B cell (primary cell): Measurements from ENCODE around the gene MEGF11. TPM values are rescaled to one million over a fixed set of nuclear protein-coding genes. Genes with fewer than 3 reads are reported as not detected.

Source experiments
- ATAC-seq: fragments of 200-7000 bp; cut with Tn5 transposase; one replicate; pipeline ENCODE4 v1.10.0; 2021; ENCODE audit warnings: low read depth, mild to moderate bottlenecking, moderate number of reproducible peaks, moderate library complexity
- CTCF ChIA-PET: fragments of 350-600 bp; sonication (Branson Sonifier 250); formaldehyde crosslinking; loops from one replicate; lab custom pipeline; 2021; ENCODE audit warnings: antibody characterized with exemption, inconsistent platforms; lab: Charles Lee
- POLR2A ChIA-PET: fragments of 350-600 bp; sonication (Branson Sonifier 250); formaldehyde crosslinking; loops from one replicate; lab custom pipeline; 2021; ENCODE audit warnings: antibody characterized with exemption; lab: Charles Lee
- DNase-seq: peaks from one replicate; pipeline ENCODE4 v3.0.0; 2013
- H2AFZ ChIP-seq: 2 replicates; pipeline ENCODE4 v1.6.1; 2012; ENCODE audit warnings: mild to moderate bottlenecking, low read depth, low read length; ENCODE audit not compliant: insufficient read depth, poor library complexity, severe bottlenecking
- H3K27ac ChIP-seq, 2 donors: 1 replicate in 1 of 2; 2 replicates in 1 of 2; pipeline ENCODE4 v1.5.1; 2012 to 2013; ENCODE audit warnings: low read length in 2 of 2, mild to moderate bottlenecking in 2 of 2, moderate library complexity in 1 of 2
- H3K27me3 ChIP-seq, 4 experiments: fragments of 200-600 bp in 1 of 4; sonication (generic) in 1 of 4; replicated peaks in 1 of 4; 1 replicate in 2 of 4; 2 replicates in 2 of 4; pipeline versions ENCODE4 v1.6.1 to v1.7.0; 2013 to 2016; ENCODE audit warnings: low read length in 3 of 4, mild to moderate bottlenecking in 2 of 4, mixed read lengths in 1 of 4, moderate library complexity in 1 of 4; ENCODE audit not compliant: insufficient read depth in 4 of 4, control insufficient read depth in 3 of 4; ENCODE audit errors: control extremely low read depth in 1 of 4
- H3K36me3 ChIP-seq, 2 experiments: replicated peaks in 1 of 2; 1 replicate in 1 of 2; 2 replicates in 1 of 2; pipeline versions ENCODE4 v1.6.1 to v1.7.1; 2013; ENCODE audit warnings: low read length in 1 of 2; ENCODE audit not compliant: insufficient read depth in 2 of 2, control insufficient read depth in 1 of 2; ENCODE audit errors: control extremely low read depth in 1 of 2, extremely low read depth in 1 of 2
- H3K4me1 ChIP-seq, 2 donors: fragments of 200-600 bp in 1 of 2; sonication (generic) in 1 of 2; 1 replicate in 1 of 2; 2 replicates in 1 of 2; pipeline versions ENCODE4 v1.5.1 to v1.6.1; 2013 to 2017; ENCODE audit warnings: low read length in 2 of 2; ENCODE audit not compliant: control insufficient read depth in 2 of 2, insufficient read depth in 2 of 2
- H3K4me2 ChIP-seq: replicated peaks from 2 replicates; pipeline ENCODE3; 2012; ENCODE audit warnings: mild to moderate bottlenecking, low read depth, low read length; ENCODE audit not compliant: poor library complexity, severe bottlenecking
- H3K4me3 ChIP-seq, 5 experiments: fragments of 200-600 bp in 1 of 5; sonication (generic) in 1 of 5; 1 replicate in 3 of 5; 2 replicates in 2 of 5; pipeline versions ENCODE4 v1.5.1 to v1.7.0; 2011 to 2016; ENCODE audit warnings: low read length in 4 of 5, mild to moderate bottlenecking in 4 of 5, low read depth in 2 of 5, control low read depth in 1 of 5, moderate library complexity in 1 of 5; ENCODE audit not compliant: insufficient read depth in 1 of 5; ENCODE audit errors: control extremely low read depth in 1 of 5, extremely low read depth in 1 of 5
- H3K79me2 ChIP-seq: fragments of 200-600 bp; sonication (generic); one replicate; pipeline ENCODE4 v1.6.0; 2016; ENCODE audit warnings: low read length; ENCODE audit not compliant: control insufficient read depth, insufficient read depth
- H3K9ac ChIP-seq: fragments of 200-600 bp; sonication (generic); 2 replicates; pipeline ENCODE4 v1.6.1; 2017; ENCODE audit warnings: mild to moderate bottlenecking, low read length, moderate library complexity
- H3K9me3 ChIP-seq, 3 donors: one replicate each; pipeline versions ENCODE4 v1.6.1 to v1.7.1; 2013; ENCODE audit warnings: low read length in 2 of 3; ENCODE audit not compliant: control insufficient read depth in 2 of 3, insufficient read depth in 1 of 3; ENCODE audit errors: control extremely low read depth in 1 of 3
- H4K20me1 ChIP-seq: 2 replicates; pipeline ENCODE4 v1.6.0; 2012; ENCODE audit warnings: mild to moderate bottlenecking, low read length; ENCODE audit not compliant: insufficient read depth, control insufficient read depth, poor library complexity, severe bottlenecking
- H3K27ac Mint-ChIP-seq: one replicate; pipeline ENCODE4 v1.8.0; 2021; ENCODE audit warnings: mixed read lengths
- H3K27me3 Mint-ChIP-seq: one replicate; pipeline ENCODE4 v1.8.0; 2021; ENCODE audit warnings: mixed read lengths
- H3K4me1 Mint-ChIP-seq: one replicate; pipeline ENCODE4 v1.8.0; 2021; ENCODE audit warnings: mixed read lengths
- H3K4me3 Mint-ChIP-seq: one replicate; pipeline ENCODE4 v1.8.0; 2021; ENCODE audit warnings: mixed read lengths
- H3K9me3 Mint-ChIP-seq: one replicate; pipeline ENCODE4 v1.8.0; 2022; ENCODE audit warnings: mixed read lengths; ENCODE audit not compliant: insufficient read depth
- EZH2 ChIP-seq: IDR thresholded peaks from 2 replicates; pipeline ENCODE4 v1.6.1; 2012; ENCODE audit warnings: borderline replicate concordance, low read depth, mild to moderate bottlenecking, moderate library complexity, low read length; ENCODE audit not compliant: insufficient read depth, poor library complexity, severe bottlenecking
- WGBS: methylation state at CpG from one replicate; pipeline ENCODE4 v1.1.5; 2013; ENCODE audit warnings: missing lambda C conversion rate; ENCODE audit not compliant: insufficient coverage; 5-methylcytosine and 5-hydroxymethylcytosine counted together
- intact Hi-C: fragments of 100-400 bp; cut with micrococcal nuclease; formaldehyde crosslinking; loops from one replicate; pipeline ENCODE4 v1.10.0; 2022
- polyA plus RNA-seq: library from polyadenylated mRNA; depleted of rRNA; stranded (reverse); fragments of >200 nt; gene quantifications from 2 replicates; pipeline ENCODE4 v1.2.3, GENCODE V29; 2012
- total RNA-seq, 2 donors: library from RNA; stranded (reverse); fragments of 120-200 nt in 1 of 2; gene quantifications; 1 replicate in 1 of 2; 2 replicates in 1 of 2; pipeline versions ENCODE4 v1.2.3 to v1.2.4, GENCODE V29; 2013 to 2022
- TF ChIP-seq, protein P1 (sequence below): fragments of 200-600 bp; IDR thresholded peaks from one replicate; pipeline ENCODE4 v1.8.0; 2022; ENCODE audit warnings: antibody characterized with exemption, mild to moderate bottlenecking

Gene MEGF11
- total and polyA plus RNA-seq, 2 donors (not counting 1 experiment from before 2014, with no cell fraction given): 0.04 to 0.34 TPM

GRCh38 chr15:65994832-65995231 lies 258.7 kb downstream of the MEGF11 start:
- H3K27ac Mint-ChIP-seq: no peak overlapping the region

GRCh38 chr15:65993762-65994161 lies 259.8 kb downstream of the MEGF11 start:
- H3K27ac Mint-ChIP-seq: no peak overlapping the region
- H3K4me1 Mint-ChIP-seq: no peaks in the 10 kb centered on the region
- POLR2A ChIA-PET: no interaction called here
- no peak for ATAC-seq
- no peak for DNase-seq
- intact Hi-C loops: no loop called here
- 71% methylated on average over 6 of the region's 7 CpGs for WGBS
- Histone ChIP-seq H3K9ac (no peak overlapping the region), H3K27ac (no peak overlapping the region), H3K27me3 (peaks cover 0 to 14% (median 2%) of the 10 kb centered on the region in 4 experiments), H3K9me3 (no peaks in the 10 kb centered on the region), H2AFZ (no peak overlapping the region), H3K79me2 (no peaks in the 10 kb centered on the region), H3K4me1 (no peaks in the 10 kb centered on the region), H4K20me1 (no peaks in the 10 kb centered on the region), H3K36me3 (no peaks in the 10 kb centered on the region), H3K4me3 (no peak overlapping the region), H3K4me2 (no peak overlapping the region)
- H3K9me3 Mint-ChIP-seq: no peaks in the 10 kb centered on the region
- no peak for TF ChIP-seq EZH2
- TF ChIP-seq, protein P1, sequence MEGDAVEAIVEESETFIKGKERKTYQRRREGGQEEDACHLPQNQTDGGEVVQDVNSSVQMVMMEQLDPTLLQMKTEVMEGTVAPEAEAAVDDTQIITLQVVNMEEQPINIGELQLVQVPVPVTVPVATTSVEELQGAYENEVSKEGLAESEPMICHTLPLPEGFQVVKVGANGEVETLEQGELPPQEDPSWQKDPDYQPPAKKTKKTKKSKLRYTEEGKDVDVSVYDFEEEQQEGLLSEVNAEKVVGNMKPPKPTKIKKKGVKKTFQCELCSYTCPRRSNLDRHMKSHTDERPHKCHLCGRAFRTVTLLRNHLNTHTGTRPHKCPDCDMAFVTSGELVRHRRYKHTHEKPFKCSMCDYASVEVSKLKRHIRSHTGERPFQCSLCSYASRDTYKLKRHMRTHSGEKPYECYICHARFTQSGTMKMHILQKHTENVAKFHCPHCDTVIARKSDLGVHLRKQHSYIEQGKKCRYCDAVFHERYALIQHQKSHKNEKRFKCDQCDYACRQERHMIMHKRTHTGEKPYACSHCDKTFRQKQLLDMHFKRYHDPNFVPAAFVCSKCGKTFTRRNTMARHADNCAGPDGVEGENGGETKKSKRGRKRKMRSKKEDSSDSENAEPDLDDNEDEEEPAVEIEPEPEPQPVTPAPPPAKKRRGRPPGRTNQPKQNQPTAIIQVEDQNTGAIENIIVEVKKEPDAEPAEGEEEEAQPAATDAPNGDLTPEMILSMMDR: no peak
- H3K4me3 Mint-ChIP-seq: no peak overlapping the region
- peaks cover 50% of the 10 kb centered on the region for H3K27me3 Mint-ChIP-seq
- CTCF ChIA-PET: no interaction called here

More at GRCh38 chr15:65994832-65995231, 258.7 kb downstream of the MEGF11 start:
- Histone ChIP-seq H3K27ac (no peak overlapping the region), H3K9ac (no peak overlapping the region), H3K4me2 (no peak overlapping the region), H3K9me3 (no peaks in the 10 kb centered on the region), H3K36me3 (no peaks in the 10 kb centered on the region), H4K20me1 (no peaks in the 10 kb centered on the region), H3K79me2 (no peaks in the 10 kb centered on the region), H3K4me3 (no peak overlapping the region), H3K27me3 (peaks cover 0 to 11% (median 2%) of the 10 kb centered on the region in 4 experiments), H3K4me1 (no peaks in the 10 kb centered on the region), H2AFZ (no peak overlapping the region)
- Mint-ChIP-seq H3K4me1 (no peaks in the 10 kb centered on the region), H3K4me3 (no peak overlapping the region), H3K9me3 (no peaks in the 10 kb centered on the region), H3K27me3 (peaks cover 55% of the 10 kb centered on the region)
- TF ChIP-seq, protein P1: no peak
- no peak for TF ChIP-seq EZH2
- intact Hi-C loops: no loop called here
- DNase-seq (no peak), ATAC-seq (no peak)
- ChIA-PET CTCF (no interaction called here), POLR2A (no interaction called here)
- 58% methylated on average over 4 of the region's 4 CpGs for WGBS
